Parathyroid adenoma (tissue), 2 donors: ENCODE measurements around the gene MRLN.

ENCODE experiments used
- H2AFZ ChIP-seq: fragments of 300-600 bp; sonication (generic); one replicate; pipeline ENCODE4 v1.7.0; 2017; ENCODE audit warnings: antibody characterized with exemption, mild to moderate bottlenecking
- H3K27ac ChIP-seq: fragments of 300-600 bp; sonication (generic); one replicate; pipeline ENCODE4 v1.7.0; 2017
- H3K27me3 ChIP-seq: fragments of 300-600 bp; sonication (generic); one replicate; pipeline ENCODE4 v1.7.0; 2017; ENCODE audit warnings: low read length; ENCODE audit not compliant: control insufficient read depth, insufficient read depth
- H3K36me3 ChIP-seq: fragments of 300-600 bp; sonication (generic); one replicate; pipeline ENCODE4 v1.7.0; 2017; ENCODE audit warnings: low read length; ENCODE audit not compliant: control insufficient read depth, insufficient read depth
- H3K4me1 ChIP-seq: fragments of 300-600 bp; sonication (generic); one replicate; pipeline ENCODE4 v1.7.0; 2017; ENCODE audit warnings: control low read depth
- H3K4me2 ChIP-seq: fragments of 300-600 bp; sonication (generic); one replicate; pipeline ENCODE4 v1.7.0; 2017; ENCODE audit warnings: low read length
- H3K4me3 ChIP-seq: fragments of 300-600 bp; sonication (generic); one replicate; pipeline ENCODE4 v1.7.0; 2017; ENCODE audit warnings: low read depth, low read length
- H3K79me2 ChIP-seq: fragments of 300-600 bp; sonication (generic); one replicate; pipeline ENCODE4 v1.7.0; 2017; ENCODE audit warnings: control low read depth
- H3K9ac ChIP-seq: fragments of 300-600 bp; sonication (generic); one replicate; pipeline ENCODE4 v1.7.0; 2017; ENCODE audit warnings: mild to moderate bottlenecking
- H3K9me3 ChIP-seq: fragments of 300-600 bp; sonication (generic); one replicate; pipeline ENCODE4 v1.7.0; 2017; ENCODE audit warnings: low read length; ENCODE audit not compliant: control insufficient read depth
- TF ChIP-seq, protein P1 (sequence below): fragments of 300-600 bp; sonication (generic); IDR thresholded peaks from one replicate; pipeline ENCODE4 v1.7.0; 2017; ENCODE audit warnings: antibody characterized with exemption, mild to moderate bottlenecking
- donor health status: primary hyperparathyroidism.

MRLN gene

DNA sequence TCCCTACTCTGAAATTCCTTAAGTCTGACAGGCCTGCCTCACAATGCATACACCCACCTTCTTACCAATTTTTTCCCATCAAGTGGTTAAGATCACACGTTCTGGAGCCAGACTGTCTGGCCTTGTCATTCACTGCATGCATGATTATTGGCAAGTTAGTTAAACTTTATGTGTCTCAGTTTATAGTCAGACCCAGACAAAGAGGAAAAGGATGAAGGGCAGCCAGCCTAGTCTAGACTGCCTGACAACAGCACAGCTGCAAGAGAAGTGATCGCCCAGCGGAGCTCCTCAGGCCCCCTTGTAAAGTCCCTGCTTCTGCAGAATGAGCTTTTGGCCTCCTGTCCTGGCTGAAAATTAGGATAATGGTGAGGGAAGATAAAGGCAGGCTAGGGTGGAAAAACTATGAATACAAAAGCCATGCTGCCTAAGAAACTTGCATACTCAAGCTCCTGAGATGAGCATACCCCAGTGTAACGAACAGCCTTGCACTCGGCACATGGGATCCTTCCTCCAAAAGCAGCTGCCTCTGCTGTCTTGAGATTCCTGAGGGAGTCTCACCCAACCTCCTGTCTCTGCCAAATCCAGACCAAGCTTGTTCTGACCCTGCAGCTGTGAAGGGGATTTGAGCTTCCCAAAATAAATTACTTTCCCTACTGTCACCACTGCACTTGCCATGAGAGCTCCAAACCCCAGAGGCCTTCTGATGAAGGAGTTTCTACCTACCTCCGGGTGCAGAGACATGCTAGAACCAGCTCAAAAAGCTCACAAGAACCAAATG is 26.7 kb upstream of the MRLN start:
- Histone ChIP-seq H3K79me2 (no peaks in the 10 kb centered on the region), H3K36me3 (no peaks in the 10 kb centered on the region), H3K27ac (no peak overlapping the region), H2AFZ (no peak overlapping the region), H3K9ac (no peak overlapping the region), H3K27me3 (no peaks in the 10 kb centered on the region), H3K4me2 (no peak overlapping the region), H3K9me3 (no peaks in the 10 kb centered on the region), H3K4me1 (no peaks in the 10 kb centered on the region), H3K4me3 (no peak overlapping the region)
- TF ChIP-seq, protein P1, sequence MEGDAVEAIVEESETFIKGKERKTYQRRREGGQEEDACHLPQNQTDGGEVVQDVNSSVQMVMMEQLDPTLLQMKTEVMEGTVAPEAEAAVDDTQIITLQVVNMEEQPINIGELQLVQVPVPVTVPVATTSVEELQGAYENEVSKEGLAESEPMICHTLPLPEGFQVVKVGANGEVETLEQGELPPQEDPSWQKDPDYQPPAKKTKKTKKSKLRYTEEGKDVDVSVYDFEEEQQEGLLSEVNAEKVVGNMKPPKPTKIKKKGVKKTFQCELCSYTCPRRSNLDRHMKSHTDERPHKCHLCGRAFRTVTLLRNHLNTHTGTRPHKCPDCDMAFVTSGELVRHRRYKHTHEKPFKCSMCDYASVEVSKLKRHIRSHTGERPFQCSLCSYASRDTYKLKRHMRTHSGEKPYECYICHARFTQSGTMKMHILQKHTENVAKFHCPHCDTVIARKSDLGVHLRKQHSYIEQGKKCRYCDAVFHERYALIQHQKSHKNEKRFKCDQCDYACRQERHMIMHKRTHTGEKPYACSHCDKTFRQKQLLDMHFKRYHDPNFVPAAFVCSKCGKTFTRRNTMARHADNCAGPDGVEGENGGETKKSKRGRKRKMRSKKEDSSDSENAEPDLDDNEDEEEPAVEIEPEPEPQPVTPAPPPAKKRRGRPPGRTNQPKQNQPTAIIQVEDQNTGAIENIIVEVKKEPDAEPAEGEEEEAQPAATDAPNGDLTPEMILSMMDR, result no peak

DNA sequence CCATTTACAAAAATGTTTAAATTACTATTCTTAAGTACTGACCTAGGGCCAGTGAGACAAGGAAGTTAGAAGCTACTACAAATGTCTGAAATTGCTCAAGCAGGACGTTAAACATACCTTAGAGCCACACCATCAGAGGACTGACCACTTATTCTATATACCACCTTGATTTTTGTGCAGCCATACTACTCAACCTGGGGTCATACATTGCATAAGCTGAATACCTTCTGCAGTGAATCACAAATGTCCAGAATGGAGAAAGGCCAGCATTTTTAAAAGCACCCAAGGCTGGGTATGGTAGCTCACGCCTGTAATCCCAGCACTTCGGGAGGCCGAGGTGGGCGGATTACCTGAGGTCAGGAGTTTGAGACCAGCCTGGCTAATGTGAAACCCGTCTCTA is 21.2 kb upstream of the MRLN start:
- Histone ChIP-seq H3K9ac (no peak overlapping the region), H3K36me3 (no peaks in the 10 kb centered on the region), H3K4me3 (no peak overlapping the region), H3K4me1 (no peaks in the 10 kb centered on the region), H3K9me3 (no peaks in the 10 kb centered on the region), H3K27me3 (no peaks in the 10 kb centered on the region), H3K79me2 (no peaks in the 10 kb centered on the region), H2AFZ (no peak overlapping the region), H3K4me2 (no peak overlapping the region), H3K27ac (no peak overlapping the region)
- TF ChIP-seq, protein P1, result no peak

DNA sequence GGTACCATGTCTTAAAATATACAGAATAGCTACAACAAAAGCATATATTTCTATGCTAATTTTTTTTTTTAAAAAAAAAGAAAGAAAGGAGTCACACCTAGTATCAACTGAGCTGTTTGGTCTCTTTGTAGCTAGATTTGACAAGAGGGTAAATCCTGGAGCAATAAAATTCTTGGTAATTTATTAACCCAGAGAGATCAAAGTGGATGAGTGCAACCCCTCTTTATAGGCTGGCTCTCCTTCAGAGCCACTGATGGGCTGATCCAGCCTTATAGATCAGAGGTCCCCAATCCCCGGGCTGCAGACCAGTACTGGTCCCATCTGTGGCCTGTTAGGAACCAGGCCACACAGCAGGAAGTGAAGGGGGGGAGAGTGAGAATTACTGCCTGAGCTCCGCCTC is 19.8 kb upstream of the MRLN start:
- Histone ChIP-seq H3K36me3 (no peaks in the 10 kb centered on the region), H3K4me3 (no peak overlapping the region), H3K4me1 (no peaks in the 10 kb centered on the region), H3K9me3 (no peaks in the 10 kb centered on the region), H2AFZ (no peak overlapping the region), H3K4me2 (no peak overlapping the region), H3K27me3 (no peaks in the 10 kb centered on the region), H3K9ac (no peak overlapping the region), H3K79me2 (no peaks in the 10 kb centered on the region), H3K27ac (no peak overlapping the region)
- TF ChIP-seq, protein P1, result no peak

DNA sequence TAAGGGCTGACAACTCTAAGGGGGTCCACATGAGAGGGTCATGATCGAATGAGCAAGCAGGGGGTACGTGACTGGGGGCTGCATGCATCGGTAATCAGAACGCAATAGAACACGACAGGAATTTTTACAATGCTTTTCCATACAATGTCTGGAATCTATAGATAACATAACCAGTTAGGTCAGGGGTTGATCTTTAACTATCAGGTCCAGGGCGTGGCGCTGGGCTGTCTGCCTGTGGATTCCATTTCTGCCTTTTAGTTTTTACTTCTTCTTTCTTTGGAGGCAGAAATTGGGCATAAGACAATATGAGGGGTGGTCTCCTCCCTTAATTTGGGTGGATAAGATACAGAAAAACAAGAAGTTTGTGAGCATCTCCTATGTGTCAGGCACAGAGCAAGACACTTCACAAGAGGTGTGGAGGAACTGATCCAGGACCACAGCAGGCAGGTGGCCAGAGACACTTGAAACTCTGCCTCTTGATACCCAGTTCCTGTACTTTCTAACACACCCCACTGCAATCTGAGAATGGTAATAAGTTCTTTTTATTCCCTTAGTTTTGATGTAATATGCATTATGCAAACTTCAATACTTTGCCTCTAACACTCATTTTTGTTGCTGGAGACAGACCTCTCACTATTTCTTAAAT is 18.0 kb upstream of the MRLN start:
- TF ChIP-seq, protein P1, result no peak
- H3K36me3 ChIP-seq, result no peaks in the 10 kb centered on the region
- no peak overlapping the region for H2AFZ ChIP-seq
- no peaks in the 10 kb centered on the region for H3K4me1 ChIP-seq
- no peak overlapping the region for H3K27ac ChIP-seq
- no peaks in the 10 kb centered on the region for H3K9me3 ChIP-seq
- no peak overlapping the region for H3K9ac ChIP-seq
- H3K79me2 ChIP-seq, result no peaks in the 10 kb centered on the region
- no peak overlapping the region for H3K4me3 ChIP-seq
- no peak overlapping the region for H3K4me2 ChIP-seq
- H3K27me3 ChIP-seq, result no peaks in the 10 kb centered on the region
